GM15510 (cell line): ENCODE results near the gene DOCK1.

Experiments
- POLR2A ChIP-seq: IDR thresholded peaks from 3 replicates; pipeline ENCODE4 v1.6.1; 2011; ENCODE audit warnings: borderline replicate concordance; ENCODE audit not compliant: insufficient read length; ENCODE audit errors: extremely low read depth

DOCK1 gene

DNA sequence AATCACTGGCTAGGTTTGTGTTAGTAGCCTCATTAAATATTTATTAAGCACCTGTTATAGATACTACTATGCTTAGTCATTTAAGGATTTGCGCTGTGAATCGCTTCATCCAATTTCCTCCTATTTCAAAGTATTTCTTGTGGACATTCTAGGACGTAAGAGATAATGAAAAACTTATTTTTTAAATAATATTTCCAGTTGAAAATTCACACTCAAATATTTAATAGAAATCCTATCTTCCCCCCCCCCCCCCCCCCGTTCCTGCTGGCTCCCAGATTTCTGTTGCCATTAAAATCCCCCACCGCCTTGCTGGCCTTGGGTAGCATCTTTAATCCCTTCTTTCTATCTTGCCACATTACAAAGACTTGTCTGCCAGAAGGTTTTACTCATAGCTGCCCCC lies 285.2 kb downstream of the DOCK1 start:
- TF ChIP-seq POLR2A, result no peak

- TF ChIP-seq POLR2A, result no peak
These were observed 287.9 kb downstream of the DOCK1 start for GRCh38 chr10:127193125-127193524.

DNA sequence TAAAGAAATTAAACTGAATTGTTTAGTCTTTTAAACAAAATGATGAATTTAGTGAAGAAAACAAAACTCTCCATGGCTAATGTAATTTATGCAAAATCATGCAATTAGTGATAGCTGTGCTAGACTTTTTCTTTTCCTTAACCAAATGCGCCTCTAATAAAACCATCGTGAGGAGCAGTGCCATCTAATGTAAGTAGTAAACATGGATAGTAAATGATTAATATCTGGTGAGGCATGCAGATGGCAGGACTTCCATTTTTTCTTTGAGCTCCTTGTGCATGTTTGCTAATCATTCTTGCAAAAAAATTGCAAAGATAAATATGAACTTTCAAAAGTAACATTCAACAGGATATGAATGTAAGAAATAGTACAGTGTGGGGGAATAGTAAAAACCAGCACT lies 288.9 kb downstream of the DOCK1 start:
- no peak for TF ChIP-seq POLR2A

DNA sequence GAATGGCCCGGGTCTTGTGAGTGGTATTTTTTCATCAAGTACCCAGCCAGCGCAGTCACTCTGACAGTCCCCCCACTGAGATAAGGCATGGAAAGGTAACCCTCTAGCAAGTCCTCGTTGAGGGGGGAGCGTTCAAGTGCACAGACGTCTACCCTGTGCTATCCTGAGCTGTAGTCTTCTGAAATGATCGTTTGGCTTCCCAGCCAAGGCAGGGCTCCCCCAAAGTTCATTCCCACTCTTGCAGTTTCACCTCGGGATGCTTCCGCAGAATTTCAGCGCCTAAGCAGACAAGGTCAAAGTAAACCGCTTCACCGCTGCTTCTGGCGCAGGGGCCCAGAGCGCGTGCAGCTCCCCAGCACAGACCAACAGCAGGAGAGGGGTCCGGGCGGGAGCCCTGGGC lies 289.4 kb downstream of the DOCK1 start:
- no peak for TF ChIP-seq POLR2A

- TF ChIP-seq POLR2A, result no peak
These were observed 289.8 kb downstream of the DOCK1 start for GRCh38 chr10:127195041-127195506.

- no peak for TF ChIP-seq POLR2A
These were observed 290.5 kb downstream of the DOCK1 start for GRCh38 chr10:127195571-127196281.

DNA sequence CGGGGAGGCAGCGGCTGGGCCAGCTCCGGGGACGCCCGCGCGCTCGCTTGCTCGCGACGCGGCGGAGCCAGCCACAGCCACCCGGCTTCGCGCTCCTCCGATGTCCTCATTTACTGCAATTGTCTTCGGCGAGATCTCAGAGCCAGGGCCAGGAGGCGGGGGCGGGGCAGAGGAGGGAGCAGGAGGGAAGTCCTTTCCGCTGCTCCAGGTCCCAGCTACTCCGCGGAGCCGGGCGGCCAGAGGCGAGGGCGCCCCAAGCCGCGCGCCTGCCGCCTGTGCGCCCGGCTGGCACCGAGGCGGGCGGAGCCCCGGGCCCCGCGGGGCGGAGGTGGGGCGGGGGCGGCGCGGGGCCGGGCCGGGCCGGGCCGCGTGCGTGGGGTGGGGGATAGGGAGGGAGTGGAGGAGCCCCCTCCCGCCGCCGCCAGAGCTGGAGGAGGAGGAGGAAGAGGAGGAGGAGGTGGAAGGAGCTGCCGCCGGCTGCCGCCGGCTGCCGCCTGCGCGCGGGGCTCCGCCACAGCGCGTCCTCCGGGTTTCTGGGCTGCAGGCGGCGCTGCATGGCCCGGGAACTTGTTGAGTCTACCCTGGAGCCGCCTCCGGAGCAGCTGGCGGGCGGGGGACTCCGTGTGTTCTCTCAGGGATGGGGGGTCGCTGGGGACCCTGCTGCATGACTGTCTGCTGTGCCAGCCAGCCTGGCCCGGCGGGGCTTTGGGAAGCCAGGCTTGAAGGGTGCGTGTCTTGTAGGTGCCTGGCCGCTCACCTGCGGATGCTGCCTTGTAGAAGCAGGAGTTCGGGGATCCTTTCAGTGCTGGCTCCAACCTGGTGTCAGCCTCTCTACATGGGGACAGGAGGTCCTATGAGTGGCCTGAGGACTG lies 291.3 kb downstream of the DOCK1 start, which contains the start of gene INSYN2A:
Gene INSYN2A (minus strand): TSS at position 310 of the 872 bp plus-strand sequence. CDS start 20,196 bp downstream, outside the sequence.
- no peak for TF ChIP-seq POLR2A

DNA sequence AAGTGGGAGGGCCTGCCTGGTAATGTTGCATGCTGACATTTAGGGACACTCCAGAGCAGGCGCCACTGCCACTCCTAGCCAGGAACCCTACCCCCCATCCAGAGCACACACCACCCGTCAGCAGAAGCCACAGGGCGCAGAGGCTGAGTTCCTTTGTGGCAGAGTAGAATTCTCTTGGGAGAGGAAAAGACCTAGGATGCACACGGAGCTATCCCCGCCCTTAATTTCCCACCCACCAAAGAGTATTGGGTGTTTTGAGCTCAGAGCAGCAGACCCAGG lies 291.9 kb downstream of the DOCK1 start:
- TF ChIP-seq POLR2A, result no peak

DNA sequence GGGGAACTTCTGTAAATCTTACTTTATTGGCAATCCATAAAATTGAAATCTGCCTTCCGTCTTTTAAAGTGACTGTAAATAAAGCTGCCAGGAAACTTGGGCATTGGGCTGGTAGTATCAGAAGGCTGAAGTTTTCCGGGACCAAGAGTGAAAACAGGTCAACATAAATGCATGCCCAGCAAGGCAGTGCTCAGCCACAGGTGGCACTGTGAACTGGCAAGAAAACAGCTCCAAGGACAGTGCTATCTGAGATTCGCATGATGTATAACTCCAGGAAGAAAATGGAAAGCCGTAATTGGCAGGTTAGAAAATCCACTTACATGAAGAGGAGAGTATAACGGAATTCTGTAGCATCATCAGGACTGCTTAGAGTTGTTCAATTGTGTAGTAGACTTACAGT lies 293.1 kb downstream of the DOCK1 start:
- no peak for TF ChIP-seq POLR2A

DNA sequence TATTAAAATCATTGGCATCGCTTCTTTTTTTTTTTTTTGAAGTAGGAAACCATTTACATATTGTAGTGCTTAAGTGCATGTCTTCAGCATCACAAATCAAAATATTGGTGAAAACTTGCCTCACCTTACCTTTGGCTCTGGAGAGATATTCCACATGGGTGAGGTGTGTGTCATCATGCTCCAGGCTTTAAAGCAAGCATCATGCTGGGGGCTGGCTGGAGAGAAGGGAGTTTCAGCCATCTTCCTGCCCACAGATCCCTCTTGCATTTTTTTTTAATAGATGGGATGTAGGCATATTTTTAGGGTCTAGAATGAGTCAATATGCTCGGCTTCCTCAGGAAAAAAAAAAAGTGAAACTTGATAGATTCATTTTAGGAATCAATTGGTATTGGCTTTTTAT lies 293.5 kb downstream of the DOCK1 start:
- no peak for TF ChIP-seq POLR2A

DNA sequence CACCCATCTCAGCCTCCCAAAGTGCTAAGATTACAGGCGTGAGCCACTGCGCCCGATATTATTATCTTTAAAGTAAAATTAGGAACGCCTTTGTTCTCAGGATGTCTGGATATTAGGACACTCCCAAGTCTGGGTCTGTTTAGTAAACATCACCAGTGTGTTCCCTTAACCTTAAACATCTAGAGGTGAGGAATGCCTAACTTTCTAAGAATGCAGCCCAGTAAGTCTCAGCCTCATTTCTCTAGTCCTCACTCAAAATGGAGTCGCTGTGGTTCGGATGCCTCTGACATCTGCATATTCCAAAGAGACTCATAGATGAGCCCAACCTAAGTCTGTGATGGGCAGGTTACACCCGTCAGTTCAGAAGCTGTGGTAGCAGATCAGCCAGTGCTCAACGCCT lies 295.4 kb downstream of the DOCK1 start:
- TF ChIP-seq POLR2A, result no peak

DNA sequence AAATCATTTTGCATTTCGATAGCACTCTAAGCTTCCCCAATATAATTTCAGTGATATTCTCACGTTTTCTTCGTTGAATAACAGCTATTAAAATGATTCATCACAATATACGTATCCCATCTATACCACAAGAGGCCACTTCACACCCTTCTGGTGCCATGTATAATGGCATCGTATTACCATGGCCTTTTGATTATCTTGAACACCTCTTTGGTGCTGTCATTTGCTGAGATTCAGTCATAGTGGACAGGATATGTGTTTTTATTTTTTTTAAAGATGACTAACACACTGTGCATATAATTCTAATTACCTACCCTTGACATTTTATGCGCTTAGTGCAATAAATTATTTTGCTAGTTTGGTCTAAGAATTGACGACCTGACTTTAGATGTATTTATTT lies 297.8 kb downstream of the DOCK1 start:
- no peak for TF ChIP-seq POLR2A

DNA sequence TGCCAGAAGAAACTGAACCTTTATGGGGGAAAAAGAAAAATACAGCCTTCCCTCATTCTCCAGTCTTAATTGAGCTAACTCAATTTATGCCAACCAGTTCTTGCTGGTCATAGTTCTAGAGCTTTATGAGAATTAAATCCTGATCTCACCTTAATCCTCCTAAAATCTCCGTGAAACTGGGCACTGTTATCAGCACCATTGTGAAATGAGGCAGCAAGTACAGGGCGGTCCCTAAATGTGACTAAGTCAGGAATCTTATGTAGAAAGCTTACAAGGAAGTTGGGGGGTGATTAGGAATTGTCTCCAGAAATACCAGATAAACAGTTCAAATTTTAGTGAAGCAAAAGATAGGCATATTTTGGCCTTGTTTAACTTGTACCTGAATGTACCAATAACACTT lies 301.9 kb downstream of the DOCK1 start:
- no peak for TF ChIP-seq POLR2A

- TF ChIP-seq POLR2A, result no peak
These were observed 305.8 kb downstream of the DOCK1 start for GRCh38 chr10:127210936-127211466.

DNA sequence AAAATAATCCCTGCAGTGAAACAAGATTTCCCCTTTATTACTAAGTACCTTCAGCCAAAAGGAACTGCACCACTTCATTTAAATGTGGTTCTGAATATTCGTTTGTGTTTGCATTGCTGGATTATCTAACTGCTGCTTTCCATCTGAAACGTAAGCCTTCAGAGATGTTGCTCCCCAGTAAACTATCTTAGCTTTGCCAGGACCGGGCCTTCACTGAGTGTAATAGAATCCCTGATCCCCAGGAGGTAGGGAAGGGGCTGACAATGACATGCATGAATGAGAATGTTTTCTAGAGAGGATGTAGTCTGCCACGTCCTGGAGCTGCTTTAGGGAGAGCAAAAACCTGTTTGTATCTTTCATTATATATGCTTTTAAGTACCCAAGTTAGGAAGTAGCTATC lies 310.6 kb downstream of the DOCK1 start:
- no peak for TF ChIP-seq POLR2A

DNA sequence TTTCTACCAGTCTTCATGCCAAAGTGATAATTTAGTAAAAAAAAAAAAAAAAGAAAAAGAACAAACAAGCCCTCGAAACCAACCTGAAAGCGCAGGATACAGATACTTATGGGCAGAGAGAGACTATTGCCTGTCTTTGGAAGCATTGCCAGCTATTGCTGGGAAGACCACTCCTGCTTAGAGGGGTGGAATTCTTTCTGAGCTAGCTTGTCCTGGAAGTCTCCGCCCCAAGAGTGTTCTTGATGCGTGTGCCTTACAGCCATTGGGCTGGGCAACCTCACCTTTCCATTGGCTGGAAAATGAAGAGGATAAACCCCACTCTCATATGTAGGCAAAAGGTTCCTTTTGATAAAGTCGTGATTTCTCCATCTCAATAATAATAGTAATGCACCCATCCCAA lies 311.0 kb downstream of the DOCK1 start:
- no peak for TF ChIP-seq POLR2A
